Jurkat, Clone E6-1 (cell line): ENCODE measurements around the gene SLC28A1.
"Not testable (repeated sequence)": the region's sequence is repeated elsewhere in the genome, so short reads cannot be mapped to it uniquely, and the experiment has no call there.

Experiments
- DNase-seq: peaks from one replicate; pipeline ENCODE4 v3.0.0-alpha.2; 2011; ENCODE audit warnings: low read depth, low spot score
- H3K4me3 ChIP-seq: 2 replicates; pipeline ENCODE4 v1.5.1; 2011; ENCODE audit warnings: mild to moderate bottlenecking, low read length, control low read depth, moderate library complexity

Gene SLC28A1

DNA sequence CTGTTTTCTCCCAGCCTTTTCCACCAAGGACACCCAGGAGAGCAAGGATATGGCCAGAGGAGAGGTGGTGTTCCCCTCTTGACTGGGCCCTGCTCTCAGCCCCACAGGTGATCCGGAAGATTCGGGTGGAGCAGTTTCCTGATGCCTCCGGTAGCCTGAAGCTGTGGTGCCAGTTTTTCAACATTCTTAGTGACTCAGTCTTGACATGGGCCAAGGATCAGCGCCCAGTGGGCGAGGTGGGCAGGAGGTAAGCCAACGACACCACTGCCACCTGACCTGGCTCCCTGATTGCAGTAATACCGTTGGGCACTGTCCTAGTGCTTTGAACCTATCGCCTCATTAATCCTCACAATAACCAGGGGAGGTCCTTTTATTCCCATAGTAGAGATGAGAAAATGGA, 25.3 kb upstream of the SLC28A1 start:
- no peak overlapping the region for H3K4me3 ChIP-seq
- DNase-seq: no peak

DNA sequence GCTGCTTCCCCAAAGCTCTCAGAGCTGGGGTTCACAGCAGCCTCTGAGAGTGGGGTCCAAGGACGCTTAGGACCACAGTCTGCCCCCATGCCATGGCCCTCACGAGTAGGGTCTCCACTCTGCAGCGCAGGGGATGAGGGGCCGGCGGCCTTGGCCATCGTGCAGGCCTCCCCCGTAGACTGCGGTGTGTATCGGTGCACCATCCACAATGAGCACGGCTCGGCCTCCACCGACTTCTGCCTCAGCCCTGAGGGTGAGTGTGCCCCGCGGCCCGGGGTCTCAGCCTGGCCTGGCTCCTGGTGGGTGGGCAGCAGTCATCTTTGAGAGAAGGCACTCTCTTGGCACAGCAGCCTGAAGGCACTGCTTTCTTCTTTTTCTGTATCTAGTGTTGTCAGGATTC, 24.8 kb upstream of the SLC28A1 start:
- DNase-seq: no peak
- no peak overlapping the region for H3K4me3 ChIP-seq

DNA sequence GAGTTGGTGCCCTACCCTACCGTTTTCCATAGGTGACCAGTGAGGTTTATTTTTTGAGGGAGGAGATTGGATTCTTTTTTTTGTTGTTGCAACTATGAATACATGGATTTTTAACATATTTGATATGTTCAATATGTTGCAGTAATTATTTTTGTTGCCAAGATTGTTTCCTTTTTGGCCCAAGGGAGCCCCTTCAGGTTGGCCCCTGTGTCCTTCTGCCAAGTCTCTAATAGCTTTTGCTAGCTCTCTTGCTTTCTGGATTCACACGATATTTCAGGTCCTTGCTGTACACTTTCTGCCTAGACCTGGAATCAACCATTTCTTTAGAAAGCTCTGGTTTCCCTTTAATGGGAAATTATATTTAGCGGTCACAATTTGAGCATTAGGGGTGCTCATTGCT, 22.7 kb upstream of the SLC28A1 start:
- no peak overlapping the region for H3K4me3 ChIP-seq
- no peak for DNase-seq

DNA sequence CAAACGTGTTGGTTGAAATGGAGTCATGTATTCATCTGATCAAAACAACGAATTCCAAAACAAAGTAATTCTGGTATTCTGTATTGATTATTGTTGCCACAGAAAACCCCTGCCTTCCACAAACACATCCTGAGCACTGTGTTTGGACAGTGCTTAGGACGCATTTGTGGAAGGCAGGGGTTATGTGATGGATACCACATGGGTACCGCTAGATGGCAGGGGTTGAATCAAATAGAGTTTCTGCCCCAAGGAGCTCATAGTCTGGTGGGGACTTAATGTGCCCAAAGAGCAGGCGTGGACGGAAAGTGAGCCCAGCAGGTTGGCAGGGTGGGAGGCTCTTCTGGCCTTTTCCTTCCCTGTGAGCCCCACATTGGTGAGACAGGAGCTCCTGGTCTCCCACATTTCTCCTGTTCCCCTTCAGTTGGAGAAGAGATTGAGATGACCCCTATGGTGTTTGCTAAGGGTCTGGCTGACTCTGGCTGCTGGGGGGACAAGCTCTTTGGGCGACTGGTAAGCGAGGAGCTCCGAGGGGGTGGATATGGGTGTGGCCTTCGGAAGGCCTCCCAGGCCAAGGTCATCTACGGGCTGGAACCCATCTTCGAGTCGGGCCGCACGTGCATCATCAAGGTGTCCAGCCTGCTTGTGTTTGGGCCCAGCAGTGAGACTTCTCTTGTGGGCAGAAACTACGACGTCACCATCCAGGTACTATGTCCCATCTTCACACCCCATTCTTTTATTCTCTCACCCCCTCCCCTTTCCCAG, 22.1 kb upstream of the SLC28A1 start:
- DNase-seq: no peak

DNA sequence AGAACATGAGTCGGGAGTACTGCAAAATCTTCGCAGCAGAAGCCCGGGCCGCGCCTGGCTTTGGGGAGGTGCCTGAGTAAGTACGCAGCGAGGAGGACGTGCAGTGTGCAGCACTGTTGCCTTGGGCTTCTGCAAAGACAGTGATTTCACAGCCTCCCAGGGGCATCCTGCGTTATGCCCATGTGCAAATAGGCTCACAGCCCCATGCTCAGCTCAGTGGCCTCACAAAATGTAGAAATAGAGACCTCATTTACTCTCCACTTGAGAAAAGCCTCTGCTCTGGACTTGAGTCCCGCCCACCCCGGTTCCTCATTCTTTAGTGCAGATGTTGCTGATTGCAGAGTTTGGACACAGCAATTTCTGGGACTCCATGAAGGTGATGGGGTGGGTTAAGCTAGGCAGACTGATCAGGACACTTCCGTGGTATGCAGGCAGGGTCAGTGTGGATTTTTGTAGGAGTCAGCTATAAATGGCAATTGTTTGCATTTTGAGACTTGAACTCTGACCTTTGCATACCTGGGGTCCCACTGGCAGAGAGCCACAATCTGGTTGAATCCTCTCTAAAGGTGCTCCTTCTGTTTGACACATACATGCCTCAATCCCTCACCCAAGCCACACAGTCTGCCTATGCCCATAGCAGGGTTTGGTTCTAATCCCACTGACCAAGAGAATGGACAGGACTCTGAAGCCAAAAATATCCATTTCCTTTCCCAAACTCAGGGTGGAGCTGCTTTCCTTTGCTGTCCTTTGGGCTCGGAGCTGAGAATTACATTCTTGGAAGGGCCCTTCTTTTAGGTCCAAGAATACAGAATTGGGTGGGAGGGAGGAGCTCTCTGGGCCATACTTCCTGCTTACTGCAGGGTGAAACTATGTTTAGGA, 20.7 kb upstream of the SLC28A1 start:
- DNase-seq: no peak

More for the DNA sequence above, 22.1 kb upstream of the SLC28A1 start:
- H3K4me3 ChIP-seq: no peak overlapping the region

DNA sequence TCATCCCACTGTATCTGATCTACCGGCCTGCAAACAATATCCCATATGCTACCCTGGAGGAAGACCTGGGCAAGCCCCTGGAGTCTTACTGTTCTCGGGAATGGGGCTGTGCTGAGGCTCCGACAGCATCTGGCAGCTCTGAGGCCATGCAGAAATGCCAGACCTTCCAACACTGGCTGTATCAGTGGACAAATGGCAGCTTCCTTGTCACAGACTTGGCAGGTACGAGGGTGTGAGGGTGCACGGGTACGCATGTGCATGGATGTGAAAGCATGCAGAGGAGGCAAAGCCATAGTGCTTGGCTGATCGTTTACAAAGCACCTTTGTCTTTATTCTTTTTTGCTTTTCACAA, 20.0 kb upstream of the SLC28A1 start:
- H3K4me3 ChIP-seq: no peak overlapping the region
- DNase-seq: no peak

More for the DNA sequence above, 20.7 kb upstream of the SLC28A1 start:
- no peak overlapping the region for H3K4me3 ChIP-seq

DNA sequence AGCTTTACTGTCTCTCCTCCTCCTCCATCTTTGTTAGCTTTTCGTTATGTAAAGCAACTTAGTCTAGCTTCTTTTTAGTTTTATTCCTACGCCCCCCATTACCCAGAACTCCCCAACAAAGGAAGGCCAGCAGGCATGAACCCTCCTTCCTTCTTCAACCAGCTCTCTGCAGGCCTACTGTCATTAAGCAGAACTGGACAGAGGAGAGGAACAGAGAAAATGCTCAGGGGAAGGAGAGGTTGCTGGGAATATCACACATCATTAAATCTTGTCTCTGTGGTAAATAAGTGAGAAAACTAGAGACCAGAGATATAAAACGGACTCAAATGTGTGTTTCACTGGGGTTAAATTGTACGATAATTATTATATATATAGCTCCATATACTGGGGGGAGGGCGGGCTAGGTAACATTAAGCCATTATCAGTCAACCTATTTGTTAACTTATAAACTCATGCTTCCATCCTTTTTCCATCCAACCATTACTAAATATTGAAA, 19.3 kb upstream of the SLC28A1 start:
- H3K4me3 ChIP-seq: no peak overlapping the region
- no peak for DNase-seq

DNA sequence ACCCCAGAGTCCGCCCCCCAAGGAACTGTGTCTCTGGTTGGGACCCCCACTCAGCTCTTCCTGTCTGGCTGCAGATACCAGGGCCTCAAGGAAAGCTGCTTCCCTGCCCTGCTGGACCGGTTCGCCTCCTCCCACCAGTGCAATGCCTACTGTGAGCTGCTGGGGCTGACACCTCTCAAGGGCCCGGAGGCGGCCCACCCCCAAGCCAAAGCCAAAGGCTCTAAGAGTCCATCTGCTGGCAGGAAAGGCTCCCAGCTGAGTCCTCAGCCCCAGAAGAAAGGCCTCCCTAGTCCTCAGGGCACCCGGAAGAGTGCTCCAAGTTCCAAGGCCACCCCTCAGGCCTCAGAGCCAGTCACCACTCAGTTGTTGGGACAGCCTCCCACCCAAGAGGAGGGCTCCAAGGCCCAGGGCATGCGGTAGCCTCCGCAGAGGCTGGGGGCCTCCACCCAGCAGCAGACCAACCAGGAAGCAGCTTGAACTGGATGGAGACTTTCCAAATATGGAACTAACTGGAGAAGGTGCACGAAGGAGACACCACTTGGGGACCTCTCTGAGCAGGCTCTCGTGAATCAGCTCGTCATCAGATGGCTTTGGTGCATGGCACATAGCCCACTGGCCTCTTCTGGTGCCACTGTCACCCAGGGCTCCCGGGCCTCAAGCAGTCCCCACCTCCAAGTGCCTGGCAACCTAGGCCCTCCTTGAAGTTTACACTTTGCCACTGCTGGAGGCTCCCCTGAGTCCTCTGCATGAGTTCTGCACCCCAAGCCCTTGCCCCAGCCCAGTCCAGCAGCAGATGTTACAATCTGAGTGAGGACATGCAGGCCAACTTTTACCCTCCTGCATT, 16.2 kb upstream of the SLC28A1 start:
- no peak overlapping the region for H3K4me3 ChIP-seq
- DNase-seq: no peak

DNA sequence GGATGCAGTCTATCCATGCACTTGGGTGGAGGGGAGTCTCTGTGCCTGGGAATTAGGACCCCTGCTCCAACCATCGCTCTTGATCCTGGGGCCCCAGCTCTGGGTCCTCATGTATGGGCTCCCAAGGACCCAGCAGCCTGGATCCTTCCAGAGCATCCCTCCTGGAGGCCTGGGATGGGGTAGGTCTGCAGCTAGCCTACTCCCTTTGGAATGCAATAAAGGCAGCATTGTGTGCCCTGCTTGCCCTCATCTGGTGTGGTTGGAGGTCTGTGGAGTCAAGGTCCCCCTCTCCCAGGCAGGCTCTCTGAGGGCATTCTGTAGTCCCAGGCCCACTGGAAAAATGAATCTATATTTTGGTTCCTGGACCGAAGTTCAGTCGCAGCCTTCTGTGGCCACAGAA, 15.0 kb upstream of the SLC28A1 start:
- no peak for DNase-seq
- H3K4me3 ChIP-seq: no peak overlapping the region

DNA sequence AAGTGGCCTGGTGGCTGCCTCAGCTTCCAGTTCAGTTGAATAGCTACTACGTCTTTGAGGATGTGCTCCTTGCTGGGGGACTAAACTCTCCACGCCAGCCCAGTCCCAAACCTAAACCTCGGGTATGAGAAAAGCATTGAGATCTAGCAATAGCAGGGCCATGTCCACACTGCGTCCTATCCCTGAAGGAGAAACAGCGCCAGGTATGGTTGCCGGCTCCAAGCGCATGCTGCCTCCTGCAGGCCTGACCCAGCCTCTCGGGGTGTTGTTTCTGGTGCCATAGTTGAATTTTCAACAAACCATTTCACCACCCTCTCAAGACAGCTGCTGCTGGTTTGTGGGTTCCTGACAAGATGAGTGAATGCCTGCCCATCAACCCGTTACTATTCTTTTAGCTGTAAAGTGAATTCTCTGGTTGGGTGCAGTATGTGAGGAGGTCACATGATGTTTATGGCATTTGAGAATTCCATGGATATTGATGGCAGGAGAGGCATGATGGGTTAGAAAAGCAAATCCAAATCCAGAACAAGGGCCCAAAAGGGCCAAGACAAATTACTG, 13.0 kb upstream of the SLC28A1 start:
- H3K4me3 ChIP-seq: no peak overlapping the region
- no peak for DNase-seq

DNA sequence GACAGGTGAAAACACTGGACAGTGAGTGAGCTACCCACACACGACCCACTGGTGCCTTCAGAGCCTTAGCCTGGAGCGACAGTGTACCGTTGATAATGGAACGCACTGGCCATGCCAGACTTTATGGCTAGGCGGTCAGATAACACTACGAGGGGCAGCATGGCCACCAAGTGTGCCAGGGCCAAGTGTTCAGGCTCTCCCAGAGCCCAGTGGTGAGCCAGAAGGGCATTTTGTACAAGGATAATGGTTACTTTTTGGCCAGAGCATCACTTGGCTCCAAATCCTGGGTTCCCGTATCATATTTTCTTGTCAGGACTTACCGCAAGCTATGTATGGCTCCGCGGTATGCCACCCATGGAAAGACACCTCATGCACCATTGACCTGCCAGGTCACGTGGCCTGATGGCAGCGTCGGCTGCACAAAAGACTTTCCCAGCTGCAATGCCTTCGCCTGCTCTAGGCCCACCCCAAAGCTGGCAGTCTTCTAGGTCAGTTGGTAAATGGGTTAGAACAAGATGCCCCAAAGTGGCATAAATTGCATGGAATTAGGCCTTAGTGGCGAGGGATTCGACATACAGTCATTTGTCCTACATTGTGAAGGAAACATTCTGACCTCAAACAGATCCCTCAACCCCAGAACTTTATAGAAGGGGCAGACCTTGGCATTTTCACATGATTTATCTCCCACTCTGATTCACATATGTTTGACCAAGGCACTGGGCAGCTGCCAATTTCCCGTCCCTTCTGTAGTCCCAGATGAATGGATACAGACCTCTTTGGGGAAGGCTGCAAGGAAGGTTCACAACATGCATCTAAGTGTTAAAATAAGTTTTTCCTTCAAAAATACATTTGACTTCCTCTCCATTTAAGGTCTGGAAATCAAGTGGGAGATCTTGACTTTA, 12.2 kb upstream of the SLC28A1 start:
- DNase-seq: no peak
- no peak overlapping the region for H3K4me3 ChIP-seq

DNA sequence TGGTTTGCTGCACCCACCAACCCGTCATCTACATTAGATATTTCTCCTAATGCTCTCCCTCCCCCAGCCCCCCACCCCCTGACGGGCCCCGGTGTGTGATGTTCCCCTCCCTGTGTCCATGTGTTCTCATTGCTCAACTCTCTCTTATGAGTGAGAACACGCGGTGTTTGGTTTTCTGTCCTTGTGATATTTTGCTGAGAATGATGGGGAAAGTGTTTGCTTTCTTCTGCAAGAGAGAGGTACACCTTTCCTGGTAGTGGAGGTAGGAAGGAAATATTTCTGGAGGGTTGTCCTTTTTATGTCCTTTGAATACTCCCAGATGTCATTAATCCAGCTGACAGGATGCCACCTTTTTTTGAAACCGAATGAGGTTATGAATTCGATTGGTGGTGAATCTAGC, 10.5 kb upstream of the SLC28A1 start:
- no peak overlapping the region for H3K4me3 ChIP-seq
- DNase-seq: no peak

DNA sequence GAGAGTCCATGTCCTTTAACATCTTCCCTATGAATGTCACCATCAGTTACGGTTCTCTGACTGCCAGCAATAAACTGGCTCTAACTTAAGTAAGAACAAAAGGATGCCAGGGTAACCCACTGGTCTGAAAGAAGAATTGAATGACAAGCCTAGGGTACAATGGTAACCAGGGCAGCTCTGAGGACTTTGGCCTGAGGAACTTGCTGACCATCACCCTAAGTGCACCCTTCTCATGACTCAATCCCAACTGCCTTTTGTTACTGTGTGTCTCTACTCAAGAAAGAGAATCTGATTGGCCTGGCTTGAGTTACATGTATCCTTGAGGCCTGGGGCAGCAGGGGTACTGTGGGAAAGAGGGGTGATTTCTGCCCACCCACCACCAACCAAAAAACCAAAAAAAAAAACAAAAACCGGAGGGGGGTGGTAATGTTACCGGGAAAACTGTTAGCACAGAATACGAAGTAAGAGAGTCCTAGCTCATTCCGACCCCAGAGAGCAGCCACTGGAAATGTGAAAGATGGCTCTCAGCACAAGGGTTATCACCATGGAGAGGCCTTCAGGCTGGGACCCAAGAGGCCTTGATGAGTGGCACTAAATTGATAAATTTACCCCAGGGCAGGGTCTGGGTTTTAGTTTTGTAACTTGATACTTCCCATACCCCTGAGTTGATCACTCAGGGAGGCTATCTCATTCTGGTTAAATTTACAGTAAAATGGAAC, 9.3 kb upstream of the SLC28A1 start:
- DNase-seq: no peak
- no peak overlapping the region for H3K4me3 ChIP-seq

DNA sequence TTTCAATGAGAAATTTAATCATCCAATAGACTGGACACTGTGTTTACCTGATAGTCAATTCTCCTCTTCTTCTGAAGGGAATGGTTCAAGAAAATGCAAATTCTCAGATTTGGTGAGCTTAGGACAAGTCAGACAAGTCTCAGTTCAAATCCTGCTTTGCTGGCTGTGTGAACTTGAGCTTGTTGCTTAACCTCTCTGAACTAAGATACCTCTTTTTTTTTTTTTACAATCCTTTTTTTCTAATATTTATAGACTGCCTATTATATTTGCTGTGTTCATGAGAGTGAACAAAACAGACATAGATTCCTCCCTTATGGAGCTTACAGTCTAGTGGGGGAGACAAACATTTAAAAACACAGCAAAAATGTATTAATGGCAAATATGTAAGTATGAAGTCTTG, 8.2 kb upstream of the SLC28A1 start:
- H3K4me3 ChIP-seq: no peak overlapping the region
- DNase-seq: no peak

DNA sequence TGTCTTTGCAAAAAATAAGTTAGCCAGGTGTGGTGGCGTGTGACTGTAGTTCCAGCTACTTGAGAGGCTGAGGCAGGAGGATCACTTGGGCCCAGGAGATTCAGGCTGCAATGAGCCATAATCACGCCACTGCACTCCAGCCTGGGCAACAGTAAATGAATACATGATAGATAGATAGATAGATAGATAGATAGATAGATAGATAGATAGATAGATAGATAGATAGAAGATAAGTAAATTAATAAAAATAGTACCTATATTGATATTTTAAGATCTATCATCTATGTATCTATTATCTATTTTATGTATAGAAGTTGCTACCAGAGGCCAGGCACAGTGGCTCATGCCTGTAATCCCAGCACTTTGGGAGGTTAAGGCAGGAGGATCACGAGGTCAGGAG, 6.8 kb upstream of the SLC28A1 start:
- not testable (repeated sequence) for DNase-seq, H3K4me3 ChIP-seq

DNA sequence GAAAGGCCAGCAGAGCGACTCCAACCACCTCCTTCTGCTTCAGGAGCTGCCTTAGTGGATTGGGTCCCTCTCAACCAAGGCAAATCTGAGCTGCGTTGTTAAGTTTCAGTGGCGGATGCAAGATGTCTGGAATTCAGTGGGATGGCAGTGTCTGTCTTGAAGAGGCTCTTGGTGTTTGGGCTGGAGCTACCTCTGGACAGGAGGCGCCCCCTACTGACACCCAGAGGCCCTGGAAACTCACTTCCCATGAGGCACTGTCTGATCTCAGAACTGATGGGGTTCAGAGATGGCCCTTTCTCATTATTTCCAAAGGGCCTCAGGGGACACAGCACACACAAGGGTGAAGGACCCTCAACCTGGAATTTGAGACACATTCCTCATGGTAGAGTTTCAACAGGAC, 6.0 kb upstream of the SLC28A1 start:
- peak; percentile 42 for DNase-seq
- H3K4me3 ChIP-seq: no peak overlapping the region

DNA sequence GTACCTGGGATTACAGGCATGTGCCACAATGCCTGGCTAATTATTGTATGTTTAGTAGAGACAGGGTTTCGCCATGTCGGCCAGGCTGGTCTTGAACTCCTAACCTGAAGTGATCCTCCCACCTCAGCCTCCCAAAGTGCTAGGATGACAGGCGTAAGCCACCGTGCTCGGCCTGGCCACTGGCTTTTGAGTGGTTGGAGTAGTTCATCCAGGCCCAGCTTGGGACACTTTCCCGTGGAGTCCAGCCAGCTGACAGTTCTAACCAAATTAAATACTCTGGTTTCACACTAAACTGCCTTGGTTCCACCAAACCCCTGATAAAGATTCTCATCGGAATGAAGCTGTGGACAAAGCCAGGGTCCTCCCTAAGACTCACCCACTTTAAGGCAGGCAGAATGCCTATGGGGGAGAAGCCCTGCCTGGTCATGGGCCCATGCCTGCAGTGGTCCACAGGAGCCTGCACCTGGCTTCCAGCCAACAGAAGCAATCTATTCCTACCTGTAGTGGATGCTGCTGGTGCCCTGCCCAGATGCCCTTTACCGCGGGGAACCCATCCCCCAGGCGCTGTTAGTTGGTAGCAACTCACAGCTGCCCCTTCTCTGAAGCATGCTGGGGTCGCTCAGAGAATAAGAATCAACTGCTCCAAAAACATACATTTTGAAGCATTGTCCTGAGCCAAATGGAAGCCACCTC, 5.2 kb upstream of the SLC28A1 start:
- no peak overlapping the region for H3K4me3 ChIP-seq
- no peak for DNase-seq
